ENCODE data around the gene CAPN2.

Gene CAPN2

GRCh38 chr1:223776826-223777454 is 64.6 kb downstream of the CAPN2 start:
- no peak for TF ChIP-seq ZNF274 (IDR thresholded peaks at IDR 0.05; ENCODE audit: low read depth, low read length)
- TF ChIP-seq SUZ12 (IDR thresholded peaks at IDR 0.05; ENCODE audit: extremely low read depth, insufficient read depth, insufficient read length): no peak
- TF ChIP-seq YY1 (IDR thresholded peaks at IDR 0.05; ENCODE audit: insufficient read depth, insufficient read length): no peak
- Histone ChIP-seq H3K4me3 (ENCODE audit: insufficient read length, low read depth) (no peak overlapping the region), H3K9ac (ENCODE audit: insufficient read length, low read depth) (no peak overlapping the region), H3K36me3 (ENCODE audit: insufficient read depth, insufficient read length, low read length) (peaks cover 78% of the 10 kb centered on the region), H3K9me3 (ENCODE audit: insufficient read depth, low read length) (no peaks in the 10 kb centered on the region), H3K4me1 (ENCODE audit: insufficient read depth, insufficient read length) (peaks cover 3% of the 10 kb centered on the region), H3K27me3 (ENCODE audit: insufficient read depth, insufficient read length) (no peaks in the 10 kb centered on the region)
- no peak for DNase-seq (ENCODE audit: low read depth, low spot score)

DNA sequence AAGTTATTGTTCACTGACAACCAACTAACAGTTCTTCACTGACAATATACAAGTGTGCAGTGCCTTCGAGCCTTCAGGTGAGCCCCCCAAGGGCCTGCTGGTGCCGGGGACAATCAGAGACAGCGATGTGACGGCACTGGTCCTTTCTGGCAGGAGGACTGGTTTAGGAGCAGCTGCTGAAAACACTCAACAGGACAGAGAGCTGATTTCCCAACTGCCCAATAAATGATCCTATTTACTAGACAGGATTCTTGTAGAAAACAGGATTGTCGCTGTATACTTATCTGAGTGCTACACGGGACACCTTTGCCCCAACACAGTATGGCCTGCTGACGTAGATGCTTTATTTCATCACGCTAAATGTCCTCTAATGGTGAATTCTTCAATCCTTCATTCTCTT is 68.0 kb downstream of the CAPN2 start:
- H3K27me3 ChIP-seq (ENCODE audit: insufficient read depth, insufficient read length): no peaks in the 10 kb centered on the region
- H3K4me3 ChIP-seq (ENCODE audit: insufficient read length, low read depth): no peak overlapping the region
- H3K9ac ChIP-seq (ENCODE audit: insufficient read length, low read depth): no peak overlapping the region
- DNase-seq (ENCODE audit: low read depth, low spot score): no peak
- no peaks in the 10 kb centered on the region for H3K9me3 ChIP-seq (ENCODE audit: insufficient read depth, low read length)
- H3K4me1 ChIP-seq (ENCODE audit: insufficient read depth, insufficient read length): no peaks in the 10 kb centered on the region
- TF ChIP-seq SUZ12 (IDR thresholded peaks at IDR 0.05; ENCODE audit: extremely low read depth, insufficient read depth, insufficient read length) (no peak), YY1 (IDR thresholded peaks at IDR 0.05; ENCODE audit: insufficient read depth, insufficient read length) (no peak), ZNF274 (IDR thresholded peaks at IDR 0.05; ENCODE audit: low read depth, low read length) (no peak)
- H3K36me3 ChIP-seq (ENCODE audit: insufficient read depth, insufficient read length, low read length): peaks cover 67% of the 10 kb centered on the region

DNA sequence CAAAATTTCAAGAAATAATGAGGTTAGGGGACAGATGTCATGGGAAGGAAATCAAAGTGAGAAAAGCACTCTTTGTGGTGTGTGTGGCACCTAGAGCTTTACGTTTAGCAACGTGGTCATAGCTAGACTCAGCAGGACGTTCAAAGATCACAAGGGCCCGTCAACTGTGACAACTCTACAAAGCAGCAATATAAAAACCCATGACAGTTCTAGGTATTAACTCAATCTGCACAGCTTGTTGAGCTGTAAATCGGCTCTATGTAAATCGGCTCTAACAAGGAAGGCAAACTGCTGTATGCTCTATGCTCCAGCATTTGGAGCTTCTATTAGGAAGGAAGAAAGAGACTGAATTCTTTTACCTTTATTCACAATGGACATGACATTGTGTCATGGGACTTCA is 68.6 kb downstream of the CAPN2 start:
- Histone ChIP-seq H3K27me3 (ENCODE audit: insufficient read depth, insufficient read length) (no peaks in the 10 kb centered on the region), H3K36me3 (ENCODE audit: insufficient read depth, insufficient read length, low read length) (peaks cover 66% of the 10 kb centered on the region), H3K9ac (ENCODE audit: insufficient read length, low read depth) (no peak overlapping the region), H3K4me1 (ENCODE audit: insufficient read depth, insufficient read length) (no peaks in the 10 kb centered on the region), H3K9me3 (ENCODE audit: insufficient read depth, low read length) (no peaks in the 10 kb centered on the region), H3K4me3 (ENCODE audit: insufficient read length, low read depth) (no peak overlapping the region)
- TF ChIP-seq SUZ12 (IDR thresholded peaks at IDR 0.05; ENCODE audit: extremely low read depth, insufficient read depth, insufficient read length): no peak
- no peak for TF ChIP-seq YY1 (IDR thresholded peaks at IDR 0.05; ENCODE audit: insufficient read depth, insufficient read length)
- TF ChIP-seq ZNF274 (IDR thresholded peaks at IDR 0.05; ENCODE audit: low read depth, low read length): no peak
- DNase-seq (ENCODE audit: low read depth, low spot score): no peak

DNA sequence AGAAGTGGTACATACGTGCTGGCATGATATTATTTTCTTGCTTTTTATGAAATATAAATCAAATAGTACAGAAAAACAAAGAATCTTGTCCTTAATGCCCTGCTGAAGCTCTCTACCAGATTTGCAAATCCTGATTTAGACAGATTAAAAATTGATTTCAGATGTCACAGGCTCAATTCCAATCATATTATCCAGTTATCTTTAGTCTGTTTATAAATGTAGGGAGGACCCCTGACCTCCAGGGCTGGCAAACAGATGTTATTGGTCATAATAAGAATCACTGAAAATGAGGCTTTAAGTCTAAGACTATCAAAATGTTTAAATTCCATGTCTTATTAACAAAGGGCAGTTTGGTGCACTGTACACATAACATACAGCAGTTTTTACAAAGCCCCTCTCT is 71.3 kb downstream of the CAPN2 start:
- DNase-seq (ENCODE audit: low read depth, low spot score): no peak
- no peak for TF ChIP-seq YY1 (IDR thresholded peaks at IDR 0.05; ENCODE audit: insufficient read depth, insufficient read length)
- TF ChIP-seq ZNF274 (IDR thresholded peaks at IDR 0.05; ENCODE audit: low read depth, low read length): no peak
- TF ChIP-seq SUZ12 (IDR thresholded peaks at IDR 0.05; ENCODE audit: extremely low read depth, insufficient read depth, insufficient read length): no peak
- peaks cover 59% of the 10 kb centered on the region for H3K36me3 ChIP-seq (ENCODE audit: insufficient read depth, insufficient read length, low read length)
- H3K9me3 ChIP-seq (ENCODE audit: insufficient read depth, low read length): no peaks in the 10 kb centered on the region
- H3K4me1 ChIP-seq (ENCODE audit: insufficient read depth, insufficient read length): no peaks in the 10 kb centered on the region
- no peak overlapping the region for H3K4me3 ChIP-seq (ENCODE audit: insufficient read length, low read depth)
- H3K27me3 ChIP-seq (ENCODE audit: insufficient read depth, insufficient read length): no peaks in the 10 kb centered on the region
- H3K9ac ChIP-seq (ENCODE audit: insufficient read length, low read depth): no peak overlapping the region

DNA sequence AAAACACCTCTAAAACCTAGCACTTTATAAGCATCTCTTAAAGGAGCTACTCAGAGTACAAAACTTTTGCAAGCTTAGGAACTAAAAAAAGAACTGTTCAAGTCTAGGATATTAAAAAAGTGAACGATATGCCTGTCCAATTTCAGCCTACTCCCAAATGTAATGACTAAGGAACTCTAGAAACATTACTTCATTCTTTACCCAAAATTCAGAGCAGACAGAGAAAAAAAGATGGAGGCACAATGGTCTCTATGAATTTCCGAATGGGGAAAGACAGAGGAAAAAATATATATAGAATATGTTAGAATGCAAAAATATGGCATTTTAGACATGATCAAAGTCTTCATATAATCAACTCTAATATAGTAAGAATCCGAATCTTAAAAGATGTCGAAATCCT is 72.2 kb downstream of the CAPN2 start:
- DNase-seq (ENCODE audit: low read depth, low spot score): no peak
- no peaks in the 10 kb centered on the region for H3K27me3 ChIP-seq (ENCODE audit: insufficient read depth, insufficient read length)
- TF ChIP-seq ZNF274 (IDR thresholded peaks at IDR 0.05; ENCODE audit: low read depth, low read length) (no peak), YY1 (IDR thresholded peaks at IDR 0.05; ENCODE audit: insufficient read depth, insufficient read length) (no peak), SUZ12 (IDR thresholded peaks at IDR 0.05; ENCODE audit: extremely low read depth, insufficient read depth, insufficient read length) (no peak)
- H3K36me3 ChIP-seq (ENCODE audit: insufficient read depth, insufficient read length, low read length): peaks cover 59% of the 10 kb centered on the region
- no peaks in the 10 kb centered on the region for H3K9me3 ChIP-seq (ENCODE audit: insufficient read depth, low read length)
- H3K9ac ChIP-seq (ENCODE audit: insufficient read length, low read depth): no peak overlapping the region
- no peaks in the 10 kb centered on the region for H3K4me1 ChIP-seq (ENCODE audit: insufficient read depth, insufficient read length)
- H3K4me3 ChIP-seq (ENCODE audit: insufficient read length, low read depth): no peak overlapping the region

DNA sequence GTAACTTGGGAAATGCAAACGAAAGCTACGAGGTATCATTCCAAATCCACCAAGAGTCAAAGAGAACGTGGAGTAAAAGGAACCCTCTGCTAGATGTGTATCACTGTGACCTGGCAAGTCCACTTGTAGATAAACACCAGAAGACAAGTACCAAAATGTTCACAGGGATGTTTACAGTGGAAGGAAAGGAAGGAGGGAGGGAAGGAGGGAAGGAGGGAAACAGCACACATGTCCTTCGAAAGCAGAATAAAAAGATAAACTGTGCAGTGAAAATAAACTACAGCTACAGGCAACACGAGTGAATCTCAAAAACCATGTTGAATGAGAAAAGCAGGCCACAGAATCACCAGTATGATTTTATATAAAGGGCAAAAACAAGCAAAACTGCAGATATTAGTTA is 73.5 kb downstream of the CAPN2 start:
- no peak for TF ChIP-seq ZNF274 (IDR thresholded peaks at IDR 0.05; ENCODE audit: low read depth, low read length)
- no peak for TF ChIP-seq YY1 (IDR thresholded peaks at IDR 0.05; ENCODE audit: insufficient read depth, insufficient read length)
- no peak for TF ChIP-seq SUZ12 (IDR thresholded peaks at IDR 0.05; ENCODE audit: extremely low read depth, insufficient read depth, insufficient read length)
- H3K4me1 ChIP-seq (ENCODE audit: insufficient read depth, insufficient read length): no peaks in the 10 kb centered on the region
- H3K9ac ChIP-seq (ENCODE audit: insufficient read length, low read depth): no peak overlapping the region
- peaks cover 59% of the 10 kb centered on the region for H3K36me3 ChIP-seq (ENCODE audit: insufficient read depth, insufficient read length, low read length)
- H3K4me3 ChIP-seq (ENCODE audit: insufficient read length, low read depth): no peak overlapping the region
- no peaks in the 10 kb centered on the region for H3K9me3 ChIP-seq (ENCODE audit: insufficient read depth, low read length)
- no peaks in the 10 kb centered on the region for H3K27me3 ChIP-seq (ENCODE audit: insufficient read depth, insufficient read length)
- no peak for DNase-seq (ENCODE audit: low read depth, low spot score)

DNA sequence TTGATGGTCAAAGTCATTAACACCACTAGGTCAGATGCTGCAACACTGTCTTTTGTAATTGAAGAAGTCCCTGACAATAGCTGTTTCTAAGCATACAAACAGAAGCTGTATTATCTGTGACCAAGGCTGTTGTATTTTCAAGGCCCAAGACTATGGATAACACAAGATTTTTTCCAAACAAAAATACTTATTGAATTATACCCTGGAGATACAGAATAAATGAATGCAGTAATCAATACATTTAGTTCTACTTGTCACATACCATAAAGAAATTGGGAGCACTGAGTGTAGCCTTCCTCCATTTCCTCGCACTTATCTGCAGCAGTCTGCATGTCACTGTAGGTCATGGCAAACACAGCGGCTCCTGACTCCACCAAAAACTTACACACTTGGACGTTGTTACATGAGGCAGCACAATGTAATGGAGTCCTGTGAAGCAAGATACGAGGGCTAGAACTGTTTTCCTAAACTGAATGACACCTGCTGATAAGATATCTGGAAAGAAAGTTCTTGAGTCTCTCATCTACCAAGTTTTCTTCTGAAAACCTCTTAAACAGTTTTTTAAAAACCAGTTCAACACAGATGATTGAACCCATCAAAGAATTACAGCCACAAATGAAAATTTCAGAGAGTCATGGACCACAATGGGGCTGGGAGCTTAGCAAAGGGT is 76.5 kb downstream of the CAPN2 start:
- Histone ChIP-seq H3K4me3 (ENCODE audit: insufficient read length, low read depth) (no peak overlapping the region), H3K9me3 (ENCODE audit: insufficient read depth, low read length) (no peaks in the 10 kb centered on the region), H3K36me3 (ENCODE audit: insufficient read depth, insufficient read length, low read length) (peaks cover 73% of the 10 kb centered on the region), H3K27me3 (ENCODE audit: insufficient read depth, insufficient read length) (no peaks in the 10 kb centered on the region), H3K9ac (ENCODE audit: insufficient read length, low read depth) (no peak overlapping the region), H3K4me1 (ENCODE audit: insufficient read depth, insufficient read length) (no peaks in the 10 kb centered on the region)
- no peak for TF ChIP-seq SUZ12 (IDR thresholded peaks at IDR 0.05; ENCODE audit: extremely low read depth, insufficient read depth, insufficient read length)
- TF ChIP-seq ZNF274 (IDR thresholded peaks at IDR 0.05; ENCODE audit: low read depth, low read length): no peak
- TF ChIP-seq YY1 (IDR thresholded peaks at IDR 0.05; ENCODE audit: insufficient read depth, insufficient read length): no peak
- no peak for DNase-seq (ENCODE audit: low read depth, low spot score)

All from NT2/D1 (cell line).